ENCODE data around the gene ST3GAL5.

DNA sequence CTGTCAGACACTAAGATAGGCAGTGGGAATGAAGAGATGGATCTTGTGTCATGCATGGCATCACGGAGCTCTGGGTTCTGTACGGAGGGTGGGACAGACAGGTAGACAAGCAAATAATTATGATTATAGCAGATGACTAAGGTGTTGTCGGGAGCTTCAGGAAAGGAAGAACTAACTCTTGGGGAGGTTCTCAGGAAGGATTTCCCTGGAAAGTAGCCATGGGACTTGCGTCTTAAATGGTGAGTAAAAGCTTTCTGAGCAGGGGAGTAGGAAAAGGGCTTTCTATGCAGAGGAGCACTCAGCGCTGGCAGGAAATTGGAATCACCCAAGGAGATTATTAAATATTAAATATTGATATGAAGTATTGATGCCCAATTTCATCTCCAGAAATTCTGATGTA lies 99.5 kb downstream of the ST3GAL5 start:
- TF ChIP-seq, protein P1, sequence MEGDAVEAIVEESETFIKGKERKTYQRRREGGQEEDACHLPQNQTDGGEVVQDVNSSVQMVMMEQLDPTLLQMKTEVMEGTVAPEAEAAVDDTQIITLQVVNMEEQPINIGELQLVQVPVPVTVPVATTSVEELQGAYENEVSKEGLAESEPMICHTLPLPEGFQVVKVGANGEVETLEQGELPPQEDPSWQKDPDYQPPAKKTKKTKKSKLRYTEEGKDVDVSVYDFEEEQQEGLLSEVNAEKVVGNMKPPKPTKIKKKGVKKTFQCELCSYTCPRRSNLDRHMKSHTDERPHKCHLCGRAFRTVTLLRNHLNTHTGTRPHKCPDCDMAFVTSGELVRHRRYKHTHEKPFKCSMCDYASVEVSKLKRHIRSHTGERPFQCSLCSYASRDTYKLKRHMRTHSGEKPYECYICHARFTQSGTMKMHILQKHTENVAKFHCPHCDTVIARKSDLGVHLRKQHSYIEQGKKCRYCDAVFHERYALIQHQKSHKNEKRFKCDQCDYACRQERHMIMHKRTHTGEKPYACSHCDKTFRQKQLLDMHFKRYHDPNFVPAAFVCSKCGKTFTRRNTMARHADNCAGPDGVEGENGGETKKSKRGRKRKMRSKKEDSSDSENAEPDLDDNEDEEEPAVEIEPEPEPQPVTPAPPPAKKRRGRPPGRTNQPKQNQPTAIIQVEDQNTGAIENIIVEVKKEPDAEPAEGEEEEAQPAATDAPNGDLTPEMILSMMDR (conservative IDR thresholded peaks at IDR 0.05) = no peak
- no peak for TF ChIP-seq EZH2 (IDR thresholded peaks at IDR 0.05; ENCODE audit: low read depth)
